ENCODE data around the gene AIFM2.
"Not testable (repeated sequence)": the region's sequence is repeated elsewhere in the genome, so short reads cannot be mapped to it uniquely, and the experiment has no call there.

AIFM2 gene

GRCh38 chr10:70163448-70163847 lies 30.8 kb upstream of the AIFM2 start:
- no peak for DNase-seq (ENCODE audit: insufficient read length)
- TF ChIP-seq POLR2AphosphoS5 (IDR thresholded peaks at IDR 0.05; ENCODE audit: low read depth, low read length) (no peak), POLR2A (IDR thresholded peaks at IDR 0.05; ENCODE audit: low read depth, low read length) (no peak)
- FAIRE-seq = no peak

GRCh38 chr10:70162892-70163201 lies 30.2 kb upstream of the AIFM2 start:
- peak; percentile 50 for FAIRE-seq
- TF ChIP-seq POLR2AphosphoS5 (IDR thresholded peaks at IDR 0.05; ENCODE audit: low read depth, low read length) (no peak), POLR2A (IDR thresholded peaks at IDR 0.05; ENCODE audit: low read depth, low read length) (no peak), TAF1 (IDR thresholded peaks at IDR 0.05; ENCODE audit: borderline replicate concordance, low read depth, low read length) (no peak)
- no peak for DNase-seq (ENCODE audit: insufficient read length)

- TF ChIP-seq TAF1 (IDR thresholded peaks at IDR 0.05; ENCODE audit: borderline replicate concordance, low read depth, low read length) (no peak), POLR2AphosphoS5 (IDR thresholded peaks at IDR 0.05; ENCODE audit: low read depth, low read length) (no peak), POLR2A (IDR thresholded peaks at IDR 0.05; ENCODE audit: low read depth, low read length) (no peak)
- FAIRE-seq (no peak), DNase-seq (ENCODE audit: insufficient read length) (no peak)
These were observed 29.7 kb upstream of the AIFM2 start for GRCh38 chr10:70162151-70162891.

GRCh38 chr10:70160798-70161197 lies 28.2 kb upstream of the AIFM2 start:
- no peak for DNase-seq (ENCODE audit: insufficient read length)
- FAIRE-seq = no peak

GRCh38 chr10:70159366-70159765 lies 26.7 kb upstream of the AIFM2 start:
- not testable (repeated sequence) for FAIRE-seq; DNase-seq (ENCODE audit: insufficient read length)

More at GRCh38 chr10:70160798-70161197, 28.2 kb upstream of the AIFM2 start:
- TF ChIP-seq POLR2A (IDR thresholded peaks at IDR 0.05; ENCODE audit: low read depth, low read length) = no peak

- no peak for FAIRE-seq
- DNase-seq (ENCODE audit: insufficient read length) = no peak
- no peak for TF ChIP-seq POLR2A (IDR thresholded peaks at IDR 0.05; ENCODE audit: low read depth, low read length)
- no peak for TF ChIP-seq POLR2AphosphoS5 (IDR thresholded peaks at IDR 0.05; ENCODE audit: low read depth, low read length)
- TF ChIP-seq TAF1 (IDR thresholded peaks at IDR 0.05; ENCODE audit: borderline replicate concordance, low read depth, low read length) = no peak
These were observed 25.5 kb upstream of the AIFM2 start for GRCh38 chr10:70158113-70158512.

GRCh38 chr10:70155255-70155838 lies 22.7 kb upstream of the AIFM2 start:
- FAIRE-seq (no peak), DNase-seq (ENCODE audit: insufficient read length) (no peak)
- no peak for TF ChIP-seq TAF1 (IDR thresholded peaks at IDR 0.05; ENCODE audit: borderline replicate concordance, low read depth, low read length)
- TF ChIP-seq POLR2AphosphoS5 (IDR thresholded peaks at IDR 0.05; ENCODE audit: low read depth, low read length) = no peak
- no peak for TF ChIP-seq POLR2A (IDR thresholded peaks at IDR 0.05; ENCODE audit: low read depth, low read length)

GRCh38 chr10:70148516-70148915 lies 15.9 kb upstream of the AIFM2 start:
- TF ChIP-seq POLR2A (IDR thresholded peaks at IDR 0.05; ENCODE audit: low read depth, low read length) (no peak), TAF1 (IDR thresholded peaks at IDR 0.05; ENCODE audit: borderline replicate concordance, low read depth, low read length) (no peak), POLR2AphosphoS5 (IDR thresholded peaks at IDR 0.05; ENCODE audit: low read depth, low read length) (no peak)
- FAIRE-seq = no peak
- DNase-seq (ENCODE audit: insufficient read length) = no peak

- DNase-seq (ENCODE audit: insufficient read length) (no peak), FAIRE-seq (no peak)
- no peak for TF ChIP-seq POLR2A (IDR thresholded peaks at IDR 0.05; ENCODE audit: low read depth, low read length)
- TF ChIP-seq POLR2AphosphoS5 (IDR thresholded peaks at IDR 0.05; ENCODE audit: low read depth, low read length) = no peak
- TF ChIP-seq TAF1 (IDR thresholded peaks at IDR 0.05; ENCODE audit: borderline replicate concordance, low read depth, low read length) = no peak
These were observed 14.6 kb upstream of the AIFM2 start for GRCh38 chr10:70147259-70147625.

- DNase-seq (ENCODE audit: insufficient read length) (peak; percentile 97), FAIRE-seq (peak; percentile 89)
- peak; percentile 85 for TF ChIP-seq POLR2A (IDR thresholded peaks at IDR 0.05; ENCODE audit: low read depth, low read length)
- TF ChIP-seq POLR2AphosphoS5 (IDR thresholded peaks at IDR 0.05; ENCODE audit: low read depth, low read length) = peak; percentile 87
- peak; percentile 59; the same call in 1 of the 2 replicates for TF ChIP-seq TAF1 (IDR thresholded peaks at IDR 0.05; ENCODE audit: borderline replicate concordance, low read depth, low read length)
These were observed 14.0 kb upstream of the AIFM2 start, which contains the start of gene TYSND1 for GRCh38 chr10:70146489-70147258. TYSND1 (minus strand) TSS chr10:70146700; CDS start chr10:70146586, 114 bp downstream.

- peak; percentile 34; the same call in 1 of the 2 replicates for TF ChIP-seq POLR2AphosphoS5 (IDR thresholded peaks at IDR 0.05; ENCODE audit: low read depth, low read length)
- peak; percentile 50; the same call in 1 of the 2 replicates for TF ChIP-seq POLR2A (IDR thresholded peaks at IDR 0.05; ENCODE audit: low read depth, low read length)
- no peak; the same call in 1 of the 2 replicates for TF ChIP-seq TAF1 (IDR thresholded peaks at IDR 0.05; ENCODE audit: borderline replicate concordance, low read depth, low read length)
- peak; percentile 91 for FAIRE-seq
- DNase-seq (ENCODE audit: insufficient read length) = peak; percentile 66
These were observed 13.3 kb upstream of the AIFM2 start for GRCh38 chr10:70145666-70146488.
